Neuronal stem cell (in vitro differentiated cells): ENCODE data around the gene RPS6KC1.

Source experiments
- DNase-seq: peaks from one replicate; pipeline ENCODE4 v3.0.0-alpha.2; 2013; ENCODE audit warnings: low spot score
- H2AFZ ChIP-seq: one replicate; pipeline ENCODE4 v1.6.1; 2013; ENCODE audit warnings: mild to moderate bottlenecking, low read length, inconsistent platforms
- H2AK5ac ChIP-seq: 2 replicates; pipeline ENCODE4 v1.6.1; 2013; ENCODE audit warnings: low read depth, mild to moderate bottlenecking, inconsistent platforms, low read length, moderate library complexity, mixed read lengths
- H2BK120ac ChIP-seq: 2 replicates; pipeline ENCODE4 v1.6.1; 2013; ENCODE audit warnings: low read depth, mild to moderate bottlenecking, inconsistent platforms, low read length, moderate library complexity, mixed read lengths
- H2BK12ac ChIP-seq: one replicate; pipeline ENCODE4 v1.6.1; 2013; ENCODE audit warnings: low read length, inconsistent platforms
- H2BK15ac ChIP-seq: 2 replicates; pipeline ENCODE4 v1.6.1; 2013; ENCODE audit warnings: mild to moderate bottlenecking, low read length, inconsistent platforms, mixed read lengths
- H2BK5ac ChIP-seq: one replicate; pipeline ENCODE4 v1.6.1; 2013; ENCODE audit warnings: inconsistent platforms, mild to moderate bottlenecking, low read length, moderate library complexity
- H3K14ac ChIP-seq: one replicate; pipeline ENCODE4 v1.6.1; 2013; ENCODE audit warnings: low read length, inconsistent platforms
- H3K18ac ChIP-seq: 2 replicates; pipeline ENCODE4 v1.6.1; 2013; ENCODE audit warnings: low read length, inconsistent platforms
- H3K23ac ChIP-seq: 2 replicates; pipeline ENCODE4 v1.6.1; 2013; ENCODE audit warnings: low read depth, mild to moderate bottlenecking, mixed read lengths, low read length, inconsistent platforms; ENCODE audit not compliant: poor library complexity
- H3K27ac ChIP-seq: replicated peaks from 3 replicates; pipeline ENCODE4 v1.5.1; 2013; ENCODE audit warnings: low read length, inconsistent platforms
- H3K27me3 ChIP-seq, 3 experiments: 2 replicates each; pipeline ENCODE4 v1.6.1; 2013; ENCODE audit warnings: low read length in 3 of 3, mild to moderate bottlenecking in 2 of 3, inconsistent platforms in 1 of 3, low read depth in 1 of 3, mixed read lengths in 1 of 3, moderate library complexity in 1 of 3; ENCODE audit not compliant: control insufficient read depth in 3 of 3, insufficient read depth in 3 of 3
- H3K36me3 ChIP-seq, 2 donors: replicated peaks in 1 of 2; 2 replicates each; pipeline ENCODE4 v1.6.1; 2013; ENCODE audit warnings: low read length in 2 of 2; ENCODE audit not compliant: control insufficient read depth in 2 of 2, insufficient read depth in 2 of 2
- H3K4ac ChIP-seq: 2 replicates; pipeline ENCODE4 v1.6.1; 2013; ENCODE audit warnings: inconsistent platforms, mild to moderate bottlenecking, low read length, moderate library complexity
- H3K4me1 ChIP-seq, 2 donors: 1 replicate in 1 of 2; 2 replicates in 1 of 2; pipeline ENCODE4 v1.6.1; 2013; ENCODE audit warnings: low read length in 2 of 2, low read depth in 1 of 2; ENCODE audit not compliant: control insufficient read depth in 2 of 2, insufficient read depth in 1 of 2
- H3K4me2 ChIP-seq: one replicate; pipeline ENCODE4 v1.6.1; 2013; ENCODE audit warnings: mild to moderate bottlenecking, low read length, inconsistent platforms; ENCODE audit not compliant: insufficient read depth, poor library complexity, severe bottlenecking
- H3K4me3 ChIP-seq, 2 donors: 2 replicates each; pipeline ENCODE4 v1.5.1; 2013; ENCODE audit warnings: low read length in 2 of 2, mild to moderate bottlenecking in 2 of 2, inconsistent platforms in 1 of 2, moderate library complexity in 1 of 2
- H3K79me1 ChIP-seq: one replicate; pipeline ENCODE4 v1.6.1; 2013; ENCODE audit warnings: low read depth, mild to moderate bottlenecking, inconsistent platforms, low read length, moderate library complexity
- H3K9ac ChIP-seq: one replicate; pipeline ENCODE4 v1.6.1; 2013; ENCODE audit warnings: mild to moderate bottlenecking, low read depth, low read length, inconsistent platforms; ENCODE audit not compliant: poor library complexity
- H3K9me3 ChIP-seq, 2 donors: replicated peaks in 1 of 2; 2 replicates each; pipeline versions ENCODE3 to v1.6.1; 2013; ENCODE audit warnings: low read length in 2 of 2, mild to moderate bottlenecking in 2 of 2, inconsistent platforms in 1 of 2, low read depth in 1 of 2, mixed read lengths in 1 of 2, moderate library complexity in 1 of 2; ENCODE audit not compliant: control insufficient read depth in 2 of 2, insufficient read depth in 1 of 2
- H4K8ac ChIP-seq: one replicate; pipeline ENCODE4 v1.6.1; 2013; ENCODE audit warnings: low read depth, mild to moderate bottlenecking, inconsistent platforms, low read length, moderate library complexity
- H4K91ac ChIP-seq: one replicate; pipeline ENCODE4 v1.6.1; 2013; ENCODE audit warnings: low read length, low read depth, mild to moderate bottlenecking, inconsistent platforms; ENCODE audit not compliant: poor library complexity
- WGBS, 2 donors: extraction: QIAGEN DNeasy Blood & Tissue Kit; methylation state at CpG; one replicate each; pipeline ENCODE4 v1.1.7; 2013; ENCODE audit warnings: missing lambda C conversion rate in 2 of 2, mixed read lengths in 1 of 2; ENCODE audit not compliant: insufficient read length in 2 of 2, insufficient replicate concordance in 1 of 2; ENCODE audit errors: extremely low coverage in 2 of 2; 5-methylcytosine and 5-hydroxymethylcytosine counted together

RPS6KC1 gene

DNA sequence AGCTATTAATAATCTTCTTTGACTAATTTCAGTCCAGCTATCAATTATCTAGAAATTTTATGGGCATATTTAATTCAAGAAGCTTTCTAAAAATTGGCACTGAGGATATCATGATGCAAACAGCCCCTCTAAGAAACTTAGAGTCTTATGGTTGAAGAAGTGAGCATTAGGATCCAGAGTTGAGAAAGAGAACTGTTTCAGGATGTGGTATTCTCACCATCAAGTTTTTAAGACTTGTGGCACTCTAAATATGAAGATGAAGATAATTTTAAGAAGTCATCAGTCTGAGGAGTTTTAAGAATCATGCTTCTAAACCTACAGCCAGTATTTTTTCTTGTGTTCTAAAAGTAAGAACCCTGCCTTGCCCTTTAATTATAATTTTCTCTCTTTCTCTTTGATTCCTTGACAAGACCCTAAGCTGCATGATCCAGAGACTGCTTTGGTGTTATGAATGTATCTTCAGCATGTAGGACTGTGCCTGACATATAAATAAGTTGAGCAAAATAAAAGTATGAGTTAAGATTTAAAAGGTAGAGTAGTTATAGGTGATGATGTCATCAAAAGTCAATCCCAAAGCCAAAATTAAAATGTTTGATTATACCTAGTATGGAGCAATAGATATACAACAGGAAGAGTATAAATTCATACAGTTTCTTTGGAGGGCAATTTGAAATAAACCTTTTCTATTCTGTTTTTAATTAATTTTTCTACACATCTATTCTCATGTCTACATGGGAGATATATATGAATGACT, 39.1 kb downstream of the RPS6KC1 start:
- Histone ChIP-seq H3K9me3 (peaks cover 0 to 3% of the 10 kb centered on the region in 2 donors), H4K8ac (no peak overlapping the region), H2BK12ac (no peak overlapping the region), H3K79me1 (no peaks in the 10 kb centered on the region), H3K23ac (no peak overlapping the region), H3K4me1 (no peaks in the 10 kb centered on the region), H3K4me3 (no peak overlapping the region), H2BK5ac (no peak overlapping the region), H3K14ac (no peak overlapping the region), H2BK120ac (no peak overlapping the region), H3K27ac (no peak overlapping the region), H3K4me2 (no peak overlapping the region), H3K18ac (no peak overlapping the region), H2AFZ (no peak overlapping the region), H3K27me3 (no peaks in the 10 kb centered on the region), H4K91ac (no peak overlapping the region), H3K36me3 (peaks cover 3 to 14% of the 10 kb centered on the region in 2 donors), H3K4ac (no peak overlapping the region), H3K9ac (no peak overlapping the region), H2BK15ac (no peak overlapping the region), H2AK5ac (no peak overlapping the region)
- no peak for DNase-seq

DNA sequence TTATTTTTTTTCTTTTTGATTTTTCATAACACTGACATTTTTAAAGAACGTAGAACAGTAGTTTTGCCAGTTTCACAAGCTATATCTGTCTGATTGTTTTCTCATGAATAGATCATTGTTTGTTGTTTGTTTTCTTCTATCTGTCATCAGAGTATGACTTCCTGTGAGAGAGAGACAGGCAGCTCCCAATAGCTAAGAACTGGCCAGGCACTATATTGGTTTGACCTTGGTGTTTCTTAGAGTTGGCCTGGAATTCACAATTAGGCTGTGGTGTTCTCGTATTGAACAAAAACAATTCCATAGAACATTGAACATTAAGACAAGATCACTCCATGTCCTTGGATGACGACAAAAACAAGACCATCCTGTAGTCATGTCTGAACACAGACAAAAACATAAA, 43.4 kb downstream of the RPS6KC1 start:
- Histone ChIP-seq H3K4me3 (no peak overlapping the region), H2BK15ac (no peak overlapping the region), H3K18ac (no peak overlapping the region), H4K91ac (no peak overlapping the region), H4K8ac (no peak overlapping the region), H3K36me3 (peaks cover 0 to 6% of the 10 kb centered on the region in 2 donors), H3K9ac (no peak overlapping the region), H2AK5ac (no peak overlapping the region), H3K14ac (no peak overlapping the region), H3K9me3 (peaks cover 0 to 8% of the 10 kb centered on the region in 2 donors), H3K4me2 (no peak overlapping the region), H3K4me1 (no peaks in the 10 kb centered on the region), H3K27me3 (no peaks in the 10 kb centered on the region), H3K23ac (no peak overlapping the region), H2AFZ (no peak overlapping the region), H2BK12ac (no peak overlapping the region), H2BK120ac (no peak overlapping the region), H3K4ac (no peak overlapping the region), H2BK5ac (no peak overlapping the region), H3K79me1 (no peaks in the 10 kb centered on the region), H3K27ac (no peak overlapping the region)
- WGBS, 2 donors = no CpG with 5 or more reads among the region's 3 CpGs
- no peak for DNase-seq

DNA sequence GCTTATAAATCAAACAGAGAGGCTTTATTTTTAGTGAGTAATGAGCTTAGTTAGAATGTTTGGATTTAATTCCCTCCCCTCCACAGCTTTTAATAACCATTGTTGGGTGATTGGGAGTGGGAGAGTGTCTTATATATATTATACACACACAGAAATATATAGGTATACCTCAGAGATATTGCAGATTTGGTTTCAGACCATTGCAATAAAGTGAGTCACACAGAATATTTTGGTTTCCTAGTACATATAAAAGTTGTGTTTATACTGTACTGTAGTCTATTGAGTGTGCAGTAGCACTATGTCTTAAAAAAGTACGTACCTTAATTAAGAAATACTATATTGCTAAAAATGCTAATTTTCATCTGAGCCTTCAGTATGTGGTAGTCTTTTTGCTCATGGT, 44.4 kb downstream of the RPS6KC1 start:
- WGBS, 2 donors = no CpG with 5 or more reads among the region's 1 CpG
- no peak overlapping the region for H3K27ac ChIP-seq
- DNase-seq = no peak
- H3K4ac ChIP-seq = no peak overlapping the region
- H3K18ac ChIP-seq = no peak overlapping the region
- H2BK120ac ChIP-seq = no peak overlapping the region
- H3K9me3 ChIP-seq = peaks cover 0 to 8% of the 10 kb centered on the region in 2 donors
- H3K36me3 ChIP-seq = peaks cover 0 to 6% of the 10 kb centered on the region in 2 donors
- H2BK15ac ChIP-seq = no peak overlapping the region
- no peak overlapping the region for H4K91ac ChIP-seq
- no peak overlapping the region for H3K14ac ChIP-seq
- no peaks in the 10 kb centered on the region for H3K4me1 ChIP-seq
- no peak overlapping the region for H3K23ac ChIP-seq
- H2BK5ac ChIP-seq = no peak overlapping the region
- H3K9ac ChIP-seq = no peak overlapping the region
- no peak overlapping the region for H2BK12ac ChIP-seq
- H3K27me3 ChIP-seq = no peaks in the 10 kb centered on the region
- no peak overlapping the region for H4K8ac ChIP-seq
- H2AFZ ChIP-seq = no peak overlapping the region
- H2AK5ac ChIP-seq = no peak overlapping the region
- no peaks in the 10 kb centered on the region for H3K79me1 ChIP-seq
- H3K4me3 ChIP-seq = no peak overlapping the region
- H3K4me2 ChIP-seq = no peak overlapping the region

DNA sequence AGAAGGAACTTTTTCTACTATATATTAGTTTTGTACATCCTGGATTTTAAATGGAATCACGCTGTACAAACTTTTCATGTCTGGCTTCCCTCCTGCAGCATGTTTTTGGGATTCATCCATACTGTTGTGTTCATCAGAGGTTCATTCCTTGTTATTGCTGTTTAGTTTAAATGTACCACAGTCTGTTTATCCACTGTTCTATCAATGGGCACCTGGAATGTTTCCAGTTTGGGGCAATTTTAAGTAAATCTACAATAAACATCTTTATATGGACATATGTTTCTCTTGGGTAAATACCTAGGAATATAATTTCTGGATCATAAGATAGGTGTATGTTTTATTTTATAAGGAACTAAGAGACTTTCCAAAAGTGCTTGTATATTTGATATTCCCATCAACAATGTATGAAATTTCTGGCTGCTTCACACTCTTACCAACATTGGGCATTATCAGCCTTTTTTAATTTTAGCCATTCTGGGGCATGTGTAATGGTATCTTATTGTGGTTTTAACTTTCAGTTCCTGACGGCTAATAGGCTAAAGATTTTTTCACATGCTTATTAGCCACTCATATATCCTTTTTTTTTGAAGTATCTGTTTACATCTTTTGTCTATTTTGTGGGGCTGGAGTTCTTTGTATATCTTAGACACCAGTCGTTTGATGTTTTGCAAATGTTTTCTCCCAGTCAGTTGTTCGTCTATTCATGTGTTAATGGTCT, 48.8 kb downstream of the RPS6KC1 start:
- Histone ChIP-seq H3K27ac (no peak overlapping the region), H2BK120ac (no peak overlapping the region), H4K91ac (no peak overlapping the region), H2BK12ac (no peak overlapping the region), H3K36me3 (peaks cover 0 to 6% of the 10 kb centered on the region in 2 donors), H3K9ac (no peak overlapping the region), H2AK5ac (no peak overlapping the region), H3K27me3 (no peaks in the 10 kb centered on the region), H3K79me1 (no peaks in the 10 kb centered on the region), H3K23ac (no peak overlapping the region), H3K18ac (no peak overlapping the region), H3K4me3 (no peak overlapping the region), H3K4me2 (no peak overlapping the region), H4K8ac (no peak overlapping the region), H3K4me1 (no peaks in the 10 kb centered on the region), H3K4ac (no peak overlapping the region), H2BK15ac (no peak overlapping the region), H3K14ac (no peak overlapping the region), H2AFZ (no peak overlapping the region), H2BK5ac (no peak overlapping the region), H3K9me3 (peaks cover 1 to 8% of the 10 kb centered on the region in 2 donors)
- no peak for DNase-seq
- WGBS, 2 donors = no CpG with 5 or more reads among the region's 4 CpGs
